ENCODE measurements around the gene ALG12.

GRCh38 chr22:49956914-49957825 is 38.9 kb upstream of the ALG12 start:
- TF ChIP-seq POLR2A (IDR thresholded peaks at IDR 0.05; ENCODE audit: low read depth, low read length) (no peak), POLR2AphosphoS5 (IDR thresholded peaks at IDR 0.05; ENCODE audit: low read depth, low read length) (no peak), POU2F2 (IDR thresholded peaks at IDR 0.05; ENCODE audit: low read depth, low read length) (no peak), TAF1 (IDR thresholded peaks at IDR 0.05; ENCODE audit: low read depth, low read length) (no peak)
